Kidney glomerular epithelial cell (primary cell): ENCODE measurements around the gene ZFHX3.
"Not testable (repeated sequence)": the region's sequence is repeated elsewhere in the genome, so short reads cannot be mapped to it uniquely, and the experiment has no call there.

Source experiments
- DNase-seq: peaks from one replicate; lab custom pipeline; 2025; lab: John Stamatoyannopoulos, UW

The ZFHX3 gene

DNA sequence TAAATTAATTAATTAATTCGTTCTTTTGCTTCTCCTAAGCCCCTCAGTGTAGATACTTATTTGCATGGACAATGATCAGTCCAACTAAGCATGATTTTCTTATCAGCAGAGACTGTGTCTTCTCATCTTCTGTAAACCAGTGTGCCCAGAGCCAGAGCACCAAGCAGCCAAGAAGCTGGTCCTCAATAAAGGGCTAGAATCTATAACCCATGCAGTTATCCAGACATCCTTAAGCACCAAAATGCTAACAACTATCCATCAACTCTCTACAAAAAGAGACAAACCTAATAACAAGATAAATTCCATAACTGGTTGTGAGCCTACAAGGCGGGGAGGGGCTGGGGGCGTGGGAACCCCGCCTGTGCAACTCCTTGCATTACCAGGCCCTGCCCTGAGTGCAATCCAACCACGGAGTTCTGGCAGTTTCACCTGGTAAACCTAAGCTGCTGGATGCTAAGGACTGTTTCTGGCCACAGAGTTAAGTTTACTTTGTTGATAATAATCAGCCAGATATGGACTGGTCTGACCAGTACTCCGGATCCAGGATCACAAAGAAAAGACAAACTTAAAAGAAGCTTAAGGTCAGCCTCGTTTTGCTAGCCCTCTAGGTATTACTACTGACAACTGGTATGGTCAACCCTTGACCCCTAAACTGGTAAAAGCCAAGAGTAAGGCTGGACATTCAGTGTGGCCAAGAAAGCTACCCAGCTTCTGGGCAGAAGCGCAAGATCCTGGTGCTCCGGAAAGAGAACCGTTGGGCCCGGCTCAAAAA lies 51.5 kb downstream of the ZFHX3 start:
- no peak for DNase-seq

DNA sequence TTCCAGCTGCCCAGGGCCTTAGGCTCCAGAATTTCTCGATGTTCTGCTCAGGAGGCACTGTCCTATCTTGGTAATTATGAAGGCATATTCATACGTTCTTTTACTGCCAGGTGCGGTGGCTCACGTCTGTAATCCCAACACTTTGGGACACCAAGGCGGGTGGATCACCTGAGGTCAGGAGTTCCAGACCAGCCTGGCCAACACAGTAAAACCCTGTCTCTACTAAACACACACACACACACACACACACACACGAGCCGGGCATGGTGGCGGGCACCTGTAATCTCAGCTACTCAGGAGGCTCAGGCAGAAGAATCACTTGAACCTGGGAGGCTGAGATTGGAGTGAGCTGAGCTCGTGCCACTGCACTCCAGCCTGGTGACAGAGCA lies 52.1 kb downstream of the ZFHX3 start:
- DNase-seq: not testable (repeated sequence)

DNA sequence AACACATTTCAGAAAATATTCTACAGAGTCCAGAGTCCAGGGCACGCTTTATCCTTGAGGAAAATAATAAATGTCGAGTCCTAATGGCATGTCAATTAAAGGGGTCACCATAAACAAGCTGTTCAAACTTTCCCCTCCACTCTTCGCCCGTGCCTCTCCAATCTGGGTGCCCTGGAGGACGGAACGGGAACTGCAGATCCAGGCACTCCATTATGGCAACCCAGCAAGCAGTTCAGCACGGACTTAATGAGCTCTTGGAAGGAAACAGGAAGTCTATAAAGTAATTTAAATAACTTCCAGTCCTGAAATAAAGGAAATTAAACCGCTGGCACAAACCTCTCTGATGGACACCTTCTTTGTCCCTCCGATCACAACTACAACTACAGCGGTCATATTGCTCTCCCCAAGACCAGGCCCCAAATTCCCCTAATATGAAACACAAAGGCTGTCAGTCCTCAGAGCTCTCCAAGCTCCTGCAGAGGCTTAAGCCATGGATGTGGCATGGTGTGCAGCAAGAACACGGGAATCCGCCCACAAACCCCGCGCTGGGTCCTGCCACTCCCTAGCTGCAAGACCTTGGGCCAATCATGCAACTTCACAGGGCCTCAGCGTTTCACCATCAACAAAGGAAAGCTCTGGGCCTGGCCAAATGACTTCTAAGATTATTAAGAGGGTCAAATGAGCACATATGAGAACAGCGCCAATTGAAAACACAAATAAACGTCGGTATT lies 52.6 kb downstream of the ZFHX3 start:
- no peak for DNase-seq

DNA sequence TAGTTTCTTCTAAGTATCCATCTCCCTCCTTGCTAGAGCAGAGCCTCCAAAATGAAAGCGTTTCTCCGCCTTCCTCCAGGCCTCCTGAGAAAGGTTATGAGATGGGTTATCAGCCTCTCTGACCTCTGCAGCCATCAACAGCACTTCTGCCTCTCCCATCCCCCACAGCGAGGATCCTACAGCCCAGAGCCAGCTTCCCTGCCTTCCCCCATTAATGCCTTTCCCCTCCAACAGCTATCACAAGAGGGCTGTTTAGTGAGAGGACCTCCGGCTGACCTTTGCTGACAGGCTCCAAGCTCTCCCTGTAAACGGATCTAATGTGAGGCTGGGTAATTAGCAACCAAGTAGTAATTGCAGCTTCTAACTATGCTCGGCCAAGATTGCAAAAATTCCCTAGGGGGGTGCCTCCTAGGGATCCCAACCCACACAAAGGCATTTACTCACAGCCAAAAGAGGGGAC lies 55.8 kb downstream of the ZFHX3 start:
- DNase-seq: no peak

DNA sequence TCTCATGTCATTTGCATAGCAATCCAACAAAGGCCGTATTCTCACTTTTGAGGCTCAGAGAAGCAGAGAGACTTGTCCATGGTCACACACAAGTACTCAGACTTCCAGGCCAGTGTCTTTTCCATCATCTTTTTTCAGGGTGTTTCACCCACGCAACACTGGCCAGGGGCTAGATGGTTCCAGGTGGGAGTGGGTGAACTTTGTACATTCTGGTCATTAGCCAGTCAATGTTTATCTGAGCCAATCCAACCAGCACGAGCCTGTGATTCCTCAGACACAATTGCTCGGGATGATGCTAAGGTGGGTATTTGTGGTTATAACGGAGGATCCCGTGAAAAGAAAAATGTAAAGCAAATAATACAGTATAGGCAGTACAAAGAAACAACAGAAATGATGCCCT lies 56.3 kb downstream of the ZFHX3 start:
- DNase-seq: no peak

DNA sequence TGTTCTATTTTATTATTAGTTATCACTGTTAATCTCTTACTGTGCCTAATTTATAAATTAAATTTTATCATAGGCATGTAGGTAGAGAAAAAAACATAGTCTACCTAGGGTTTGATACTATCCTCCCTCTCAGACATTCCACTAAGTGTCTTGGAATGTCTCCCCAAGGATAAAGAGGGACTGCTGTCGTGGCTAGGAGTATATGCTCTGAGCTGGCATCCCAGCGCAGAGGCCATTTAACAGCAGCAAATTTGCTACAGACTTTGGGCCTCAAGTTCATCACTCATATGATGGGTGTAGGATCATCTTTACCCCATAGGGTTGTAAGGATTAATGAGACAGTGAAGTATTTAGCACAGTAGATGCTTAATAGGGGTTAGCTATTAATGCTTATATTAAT lies 56.7 kb downstream of the ZFHX3 start:
- DNase-seq: no peak

DNA sequence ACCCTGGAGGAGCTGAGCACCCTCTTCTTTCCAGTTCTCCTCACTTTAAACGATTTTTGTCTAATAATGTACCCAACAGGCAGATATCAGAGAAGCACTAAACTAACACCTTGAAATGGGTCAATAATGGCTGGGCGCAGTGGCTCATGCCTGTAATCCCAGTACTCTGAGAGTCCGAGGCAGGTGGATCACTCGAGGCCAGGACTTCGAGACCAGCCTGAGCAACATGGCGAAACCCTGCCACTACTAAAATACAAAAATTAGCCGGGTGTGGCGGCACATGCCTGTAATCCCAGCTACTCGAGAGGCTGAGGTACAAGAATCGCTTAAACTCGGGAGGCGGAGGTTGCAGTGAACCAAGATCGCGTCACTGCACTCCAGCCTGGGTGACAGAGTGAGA lies 57.4 kb downstream of the ZFHX3 start:
- no peak for DNase-seq

DNA sequence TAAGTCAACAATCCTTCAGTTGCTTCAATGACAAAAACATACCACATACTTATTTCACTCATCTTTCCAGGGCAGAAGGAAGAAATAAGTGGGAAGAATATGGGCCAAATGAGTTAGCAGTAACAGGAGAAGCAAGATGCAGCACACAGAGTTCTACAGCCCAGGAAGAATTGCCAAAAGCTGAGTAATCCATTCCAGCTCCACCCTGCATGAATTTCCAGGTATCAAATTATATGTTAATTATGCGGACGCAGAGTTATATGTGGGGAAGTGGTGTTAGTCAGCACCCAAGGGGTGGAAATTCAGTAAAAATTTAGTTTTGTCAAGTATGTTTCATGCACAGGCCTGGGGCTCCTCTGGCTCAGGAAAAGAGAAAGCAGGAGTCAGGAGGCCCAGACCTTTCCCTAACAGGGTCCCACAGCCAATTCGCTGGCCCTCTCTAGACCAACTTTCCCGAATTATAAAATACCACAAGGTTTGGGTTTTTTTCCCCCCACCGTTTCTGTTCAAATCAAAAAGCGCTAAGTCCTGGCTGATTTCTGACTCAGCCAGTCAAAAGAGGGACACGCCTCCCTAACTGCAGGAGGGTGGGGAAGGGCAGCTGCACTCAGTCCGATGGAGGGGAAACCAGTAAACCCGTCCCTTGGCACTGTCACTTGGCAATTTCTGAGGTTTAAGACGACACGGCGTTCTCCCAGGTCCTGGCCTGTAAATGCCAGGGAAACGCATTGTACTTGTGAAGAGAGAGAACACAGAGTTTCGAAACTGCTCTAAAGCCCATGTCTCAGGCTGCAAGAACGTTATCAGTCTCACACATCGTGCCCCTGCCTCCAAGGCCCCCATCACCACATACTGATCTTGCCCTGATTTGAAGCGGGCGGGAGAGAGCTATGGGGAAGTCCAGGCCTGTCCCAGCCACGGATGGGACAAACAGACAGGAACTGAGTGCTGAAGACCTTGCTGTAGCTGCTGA lies 58.1 kb downstream of the ZFHX3 start:
- peak; percentile 16 for DNase-seq

DNA sequence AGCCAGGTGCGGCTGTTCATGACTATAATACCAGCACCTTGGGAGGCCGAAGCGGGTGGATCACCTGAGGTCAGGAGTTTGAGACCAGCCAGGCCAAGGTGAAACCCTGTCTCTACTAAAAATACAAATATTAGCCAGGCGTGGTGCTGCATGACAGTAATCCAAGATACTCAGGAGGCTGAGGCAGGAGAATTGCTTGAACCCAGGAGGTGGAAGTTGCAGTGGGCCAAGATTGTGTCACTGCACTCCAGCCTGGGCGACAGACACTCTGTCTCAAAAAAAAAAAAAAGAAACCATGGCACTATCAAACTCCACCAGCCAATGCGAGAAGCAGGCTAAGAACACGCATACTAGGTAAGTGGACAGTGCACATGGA lies 58.7 kb downstream of the ZFHX3 start:
- not testable (repeated sequence) for DNase-seq

DNA sequence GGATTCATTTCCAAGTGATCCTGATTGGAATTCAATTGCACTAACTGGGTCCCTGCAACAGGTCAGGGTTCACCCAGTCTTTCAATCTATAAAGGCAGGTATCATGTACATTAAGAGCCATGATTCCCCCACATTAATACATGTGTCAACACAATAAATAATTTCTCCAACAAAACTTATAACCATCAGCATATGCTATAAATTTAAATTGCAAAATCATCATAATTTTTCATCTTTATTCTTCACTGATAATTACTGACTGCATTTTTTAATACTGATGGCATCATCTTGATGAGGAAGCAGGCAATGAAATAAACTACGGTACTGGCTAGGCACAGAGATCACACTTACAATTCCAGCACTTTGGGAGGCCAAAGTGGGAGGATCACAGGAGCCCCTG lies 59.4 kb downstream of the ZFHX3 start:
- no peak for DNase-seq

DNA sequence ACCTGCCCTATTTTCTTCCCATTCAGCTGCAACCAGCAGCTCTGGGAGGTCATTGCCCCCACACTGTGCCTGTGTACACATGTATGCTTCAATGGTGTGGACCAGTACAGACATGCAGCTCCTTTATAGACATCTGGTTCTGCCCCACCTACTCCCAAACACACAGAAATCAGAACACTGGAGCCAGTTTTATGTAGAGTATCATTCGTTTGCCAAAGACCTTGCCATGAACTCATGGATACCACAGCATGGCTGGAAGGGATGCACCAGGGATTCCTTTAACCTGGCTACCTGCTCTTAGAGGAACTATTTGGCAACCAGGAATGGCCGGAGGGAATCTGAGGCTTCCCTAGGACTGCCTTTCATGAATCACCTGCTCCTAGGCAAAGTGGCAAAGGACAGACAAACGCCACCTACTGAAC lies 60.4 kb downstream of the ZFHX3 start:
- DNase-seq: no peak

DNA sequence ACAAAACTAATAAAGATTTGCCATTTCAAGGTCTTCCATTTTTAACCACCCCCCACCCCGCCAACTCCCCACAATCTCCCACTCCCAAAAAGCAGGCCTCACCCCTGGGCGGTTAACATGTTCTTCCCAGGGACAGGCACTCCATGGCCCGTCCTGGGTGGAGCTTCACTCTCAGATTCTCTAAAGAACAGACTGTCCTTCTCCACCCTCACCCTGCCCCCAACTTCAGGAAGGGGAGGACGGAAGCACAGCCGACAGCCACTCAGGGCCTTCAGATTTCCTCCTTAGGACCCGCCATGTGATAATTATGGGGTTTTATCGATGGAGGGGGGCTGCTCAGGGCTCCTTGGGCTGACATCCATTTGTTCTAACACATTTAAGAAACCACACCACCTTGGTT lies 61.9 kb downstream of the ZFHX3 start:
- DNase-seq: no peak

DNA sequence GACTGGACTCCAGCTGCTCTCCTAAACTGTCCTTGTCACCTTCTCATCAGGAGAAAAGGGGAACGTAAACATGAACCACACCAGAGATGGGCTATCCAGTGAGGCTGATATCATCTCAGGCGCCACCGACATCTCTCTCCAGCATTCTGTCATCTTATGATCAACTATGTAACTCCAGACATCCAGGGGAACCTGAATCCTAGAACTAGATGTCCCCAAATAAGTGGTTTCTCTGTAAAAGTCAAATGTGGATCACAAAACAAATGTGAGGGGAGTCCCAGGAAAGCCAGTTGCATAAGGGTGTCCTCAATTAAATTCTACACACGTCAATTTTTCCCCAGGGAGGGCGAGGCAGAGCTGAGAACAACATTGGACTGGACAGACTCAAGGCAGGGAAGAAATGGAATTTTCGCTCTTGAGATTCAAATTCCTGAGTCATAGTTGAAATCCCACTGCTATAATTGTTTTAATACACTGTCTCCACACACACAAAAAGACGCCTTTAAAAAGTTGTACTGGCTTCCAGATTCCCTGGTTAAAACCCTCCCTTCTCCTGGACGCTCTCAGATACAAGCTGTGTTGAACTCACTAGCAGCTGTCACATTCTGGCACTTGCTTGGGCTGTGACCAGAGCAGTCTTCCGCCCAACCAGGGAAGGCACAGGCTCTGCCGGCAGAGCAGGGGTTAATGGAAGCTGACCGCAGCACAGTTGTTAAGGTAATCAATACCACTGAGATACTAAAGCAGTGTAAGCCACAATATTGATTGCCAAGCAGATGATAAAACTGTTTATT lies 62.6 kb downstream of the ZFHX3 start:
- DNase-seq: no peak

DNA sequence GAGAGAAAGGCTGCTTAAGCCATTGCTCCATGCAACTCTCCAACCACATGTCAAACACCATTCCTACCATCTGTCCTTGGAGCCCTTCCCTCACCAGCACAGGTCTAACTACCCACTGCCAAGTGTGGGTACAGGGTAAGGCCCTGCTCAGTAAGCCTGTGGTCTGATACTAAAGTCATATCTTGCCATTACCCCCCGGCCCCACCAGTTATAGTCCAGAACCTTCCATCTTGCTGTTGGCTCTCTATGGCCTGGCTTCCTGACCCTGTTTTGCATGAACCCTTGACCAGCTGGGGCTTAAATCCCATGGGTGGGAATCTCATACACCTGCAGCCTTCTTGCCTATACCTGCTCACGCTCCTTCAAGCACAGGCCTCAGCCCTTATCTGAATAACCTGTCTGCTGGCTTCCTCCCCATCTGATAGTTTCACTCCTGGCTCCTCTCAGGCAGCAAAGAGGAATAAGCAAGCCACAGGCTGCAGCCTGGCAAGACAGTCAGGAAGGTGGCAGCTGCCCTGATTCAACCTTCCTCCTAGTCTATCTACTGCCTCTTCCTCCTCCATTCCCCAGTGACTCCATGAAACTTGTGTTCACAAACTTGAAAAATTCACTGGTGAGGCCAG lies 64.1 kb downstream of the ZFHX3 start:
- DNase-seq: no peak

DNA sequence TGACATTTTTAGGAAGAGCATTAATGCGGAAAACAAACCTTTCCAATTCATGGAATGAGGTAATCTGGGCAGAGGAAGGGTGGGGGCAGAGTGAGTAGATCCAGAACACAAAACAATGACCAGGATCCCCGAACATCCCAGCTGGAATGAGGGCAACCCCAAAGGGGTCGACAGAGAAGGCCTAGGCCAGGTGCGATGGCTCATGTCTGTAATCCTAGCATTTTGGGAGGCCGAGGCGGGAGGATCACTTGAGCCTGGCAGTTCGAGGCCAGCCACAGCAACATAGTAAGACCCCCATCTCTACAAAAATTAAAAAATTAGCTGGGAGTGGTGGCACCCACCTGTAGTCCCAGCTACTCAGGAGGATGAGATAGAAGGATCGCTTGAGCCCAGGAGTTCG lies 64.7 kb downstream of the ZFHX3 start:
- no peak for DNase-seq

DNA sequence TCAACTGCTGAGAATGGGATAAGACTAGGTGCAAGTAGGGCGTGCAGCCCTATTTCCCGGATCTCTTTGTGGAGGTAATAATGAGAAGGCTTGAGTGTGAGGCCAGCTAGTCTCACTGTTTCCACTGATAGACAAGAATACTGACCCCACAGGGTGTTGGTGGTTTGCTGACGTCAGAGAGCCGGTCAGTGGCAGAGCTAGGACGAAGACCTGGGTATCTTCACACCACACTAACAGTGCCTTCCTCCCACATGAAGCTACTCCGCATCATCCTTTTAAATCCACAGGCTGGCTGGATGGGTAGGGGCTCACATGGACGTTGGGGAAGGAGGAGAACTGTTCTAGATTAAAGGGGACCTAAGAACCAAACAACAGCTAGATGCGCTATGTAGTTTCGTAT lies 68.0 kb downstream of the ZFHX3 start:
- DNase-seq: no peak

DNA sequence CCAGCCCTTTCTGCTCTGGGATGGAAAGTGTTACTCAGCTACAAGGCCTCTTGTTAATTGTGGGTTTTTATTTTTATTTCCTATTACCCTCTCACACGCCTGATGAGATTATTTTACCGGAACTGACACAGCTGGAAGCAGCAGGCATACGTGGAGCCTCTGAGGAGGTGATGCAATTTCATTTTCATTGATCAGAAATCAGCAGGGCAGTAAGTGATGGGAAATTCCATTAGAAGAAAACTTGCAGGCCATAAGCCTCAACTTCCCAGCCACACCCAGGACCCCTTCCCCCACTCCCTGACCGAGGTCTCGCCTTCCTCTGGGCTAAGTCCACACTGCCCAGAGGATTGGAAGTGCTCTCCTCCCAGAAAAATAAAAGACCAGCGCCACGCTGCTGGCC lies 69.7 kb downstream of the ZFHX3 start:
- DNase-seq: no peak

DNA sequence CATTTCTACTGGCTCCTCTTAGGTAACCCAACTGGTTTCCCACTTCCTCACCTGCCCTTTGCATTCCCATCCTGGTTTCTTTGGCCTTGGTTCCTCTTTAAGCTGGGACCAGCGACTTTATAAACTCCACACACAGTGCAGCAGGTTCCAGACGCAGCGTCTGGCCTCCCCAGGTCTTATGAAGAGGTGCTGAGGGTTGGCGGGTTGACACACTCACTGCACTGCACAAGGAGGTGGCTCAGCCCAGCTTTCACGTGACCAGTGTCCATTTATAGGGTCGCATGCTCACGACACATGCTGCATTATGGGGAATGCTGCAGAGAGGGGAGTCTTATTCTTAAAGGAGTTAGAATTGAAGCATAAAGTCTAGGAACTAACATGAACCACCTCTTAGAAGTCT lies 70.8 kb downstream of the ZFHX3 start:
- no peak for DNase-seq

DNA sequence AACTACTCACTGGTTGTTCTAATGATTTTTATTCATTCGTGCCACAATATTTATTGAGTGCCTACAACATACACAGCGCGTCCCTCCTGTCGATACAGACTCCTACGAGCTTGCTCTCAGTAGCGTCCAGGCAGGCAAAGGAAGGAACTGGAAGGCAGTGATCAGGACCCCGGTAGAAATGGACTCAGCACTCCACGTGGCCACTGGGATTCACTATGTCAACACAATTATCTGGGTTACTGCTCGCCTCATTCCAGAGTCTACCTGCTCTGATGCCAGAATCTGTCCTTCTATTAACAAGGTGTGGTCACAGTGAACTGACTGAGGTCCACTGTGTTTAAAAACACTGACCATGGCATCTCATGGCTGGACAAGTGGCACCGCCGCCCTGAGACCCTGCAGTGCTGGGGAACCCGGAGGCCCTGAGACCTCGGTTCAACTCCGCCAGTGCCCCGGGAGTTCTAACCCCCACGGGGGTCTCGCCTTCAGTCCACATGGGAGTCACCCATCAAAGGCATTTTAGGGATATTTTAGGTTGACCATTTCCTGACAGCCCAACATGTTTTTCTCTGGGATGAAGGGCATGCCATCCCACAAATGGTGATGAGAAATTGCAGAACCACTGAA lies 71.4 kb downstream of the ZFHX3 start:
- no peak for DNase-seq

DNA sequence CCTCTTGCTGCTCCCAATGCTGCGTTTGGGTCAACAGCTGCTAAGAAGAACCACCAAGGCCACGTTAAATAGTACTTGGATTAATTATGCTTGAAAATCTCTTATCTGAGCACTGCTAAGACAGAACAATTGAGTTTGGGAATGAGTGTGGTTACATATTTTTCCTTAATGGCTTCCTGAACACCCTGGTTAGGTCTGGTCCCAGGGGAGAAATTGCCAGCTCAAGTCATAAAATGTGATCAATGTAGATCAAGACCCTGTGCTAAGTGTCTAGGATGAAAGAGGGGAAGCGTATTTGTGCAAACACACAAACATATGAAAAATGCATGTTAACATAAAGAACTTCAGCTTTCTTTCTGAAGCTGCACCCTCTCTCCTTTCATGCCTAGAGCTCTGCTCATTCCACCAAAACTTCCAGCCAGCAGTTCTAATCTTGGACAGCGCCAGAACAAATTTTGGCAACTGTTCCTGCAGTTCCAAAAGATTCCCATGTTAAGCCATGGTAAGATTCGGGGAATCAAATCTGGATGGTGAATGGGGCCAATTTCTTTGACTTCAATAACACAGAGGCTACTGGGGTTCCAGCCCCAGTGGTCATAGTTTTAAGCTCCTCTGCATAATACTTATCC lies 72.0 kb downstream of the ZFHX3 start:
- no peak for DNase-seq
